Thyroid gland (tissue), 4 donors: Measurements from ENCODE around the gene STT3B.

Experiments
- CTCF ChIP-seq, 6 experiments: fragments of 200-600 bp in 3 of 6; fragments of 450-650 bp in 3 of 6; sonication (generic) in 3 of 6; IDR thresholded peaks; one replicate each; pipeline ENCODE4 v1.5.1; 2016 to 2019; ENCODE audit warnings: antibody characterized with exemption in 6 of 6, mild to moderate bottlenecking in 2 of 6, inconsistent platforms in 1 of 6, moderate library complexity in 1 of 6
- POLR2A ChIP-seq, 2 donors: fragments of 450-650 bp; IDR thresholded peaks; one replicate each; pipeline ENCODE4 v1.6.1; 2017; ENCODE audit warnings: antibody characterized with exemption in 2 of 2, mild to moderate bottlenecking in 2 of 2, moderate library complexity in 1 of 2

- TF ChIP-seq POLR2A (IDR thresholded peaks at IDR 0.05): no peak
- TF ChIP-seq CTCF (IDR thresholded peaks at IDR 0.05): no peak
Measured at GRCh38 chr3:31577232-31577631, 44.5 kb downstream of the STT3B start.
